Kidney (tissue), 14 donors: ENCODE results near the gene PDCD11. TPM values are rescaled to one million over a fixed set of nuclear protein-coding genes. Genes with fewer than 3 reads are reported as not detected.

ENCODE experiments used
- DNase-seq, 5 donors: peaks; one replicate each; pipeline ENCODE4 v3.0.0-alpha.2; 2013 to 2020
- FAIRE-seq: peaks from 2 replicates; lab custom pipeline; 2012; peaks lifted over from hg19 to GRCh38; lab: Jason Lieb, UNC
- H3K27ac ChIP-seq, 2 donors: one replicate each; pipeline ENCODE4 v1.7.0; 2013; ENCODE audit warnings: low read depth in 2 of 2, low read length in 2 of 2, inconsistent platforms in 1 of 2
- H3K27me3 ChIP-seq: one replicate; pipeline ENCODE4 v1.7.1; 2013; ENCODE audit warnings: low read length, inconsistent platforms; ENCODE audit not compliant: control insufficient read depth, insufficient read depth
- H3K36me3 ChIP-seq, 3 donors: one replicate each; pipeline versions ENCODE4 v1.7.0 to v1.7.1; 2013; ENCODE audit warnings: low read length in 3 of 3, control low read depth in 1 of 3, inconsistent platforms in 1 of 3; ENCODE audit not compliant: insufficient read depth in 3 of 3, control insufficient read depth in 2 of 3
- H3K4me1 ChIP-seq, 3 donors: one replicate each; pipeline versions ENCODE4 v1.7.0 to v1.7.1; 2013; ENCODE audit warnings: low read length in 3 of 3, inconsistent platforms in 1 of 3, low read depth in 1 of 3; ENCODE audit not compliant: control insufficient read depth in 2 of 3, insufficient read depth in 2 of 3
- H3K4me3 ChIP-seq, 3 donors: one replicate each; pipeline versions ENCODE4 v1.7.0 to v1.8.1; 2013; ENCODE audit warnings: low read length in 3 of 3, control low read depth in 1 of 3, inconsistent platforms in 1 of 3
- H3K9ac ChIP-seq, 3 donors: one replicate each; pipeline versions ENCODE4 v1.7.0 to v1.7.1; 2013; ENCODE audit warnings: low read length in 3 of 3, control low read depth in 1 of 3, inconsistent platforms in 1 of 3
- H3K9me3 ChIP-seq, 3 donors: one replicate each; pipeline versions ENCODE4 v1.7.0 to v1.7.1; 2013; ENCODE audit warnings: low read length in 3 of 3, control low read depth in 1 of 3, inconsistent platforms in 1 of 3; ENCODE audit not compliant: control insufficient read depth in 2 of 3, insufficient read depth in 1 of 3
- CTCF ChIP-seq: IDR thresholded peaks from 3 replicates; pipeline ENCODE4 v1.5.1; 2012; ENCODE audit warnings: mild to moderate bottlenecking, moderate library complexity, borderline replicate concordance; ENCODE audit not compliant: insufficient read depth; ENCODE audit errors: extremely low read depth
- intact Hi-C: fragments of 100-400 bp; cut with DNase I; formaldehyde crosslinking; loops from one replicate; pipeline ENCODE4 v1.11.1; 2022
- polyA plus RNA-seq: library from polyadenylated mRNA; stranded (reverse); fragments of 350-450 nt; fragmentation: Illumina TruSeq; extraction: RNeasy Lipid Tissue Mini Kit (QIAGEN cat#74804); gene quantifications from one replicate; pipeline ENCODE4 v1.2.3, GENCODE V29; 2014; ENCODE audit warnings: low read depth, low replicate concordance; ENCODE audit not compliant: insufficient read depth
- total RNA-seq: library from RNA; stranded (reverse); fragmentation: NEBNext Ultra II Directional; extraction: Animal tissue kit (Norgen Biotek cat#: 25700); gene quantifications from one replicate; pipeline ENCODE4 v1.2.1, GENCODE V29; 2021
- donor health status: control.
- donor health status: control.
- donor health status: control.
- donor health status: control.
- donor health status: control.
- donor health status: DM: yes; HTN: yes; CAD: no.
- donor health status: Normal renal cell carcinoma (clear cell type).

The PDCD11 gene
- total and polyA plus RNA-seq, 2 donors from 2014 or later: 8.7 to 24.9 TPM

- no peak overlapping the region for H3K4me3 ChIP-seq
- DNase-seq (no peak), FAIRE-seq (no peak)
- intact Hi-C loops: no loop called here
- peaks cover 3 to 32% (median 23%) of the 10 kb centered on the region in 3 donors for H3K36me3 ChIP-seq
- no peaks in the 10 kb centered on the region for H3K9me3 ChIP-seq
- H3K27ac ChIP-seq: no peak overlapping the region
- H3K9ac ChIP-seq: no peak overlapping the region
- no peaks in the 10 kb centered on the region for H3K4me1 ChIP-seq
- H3K27me3 ChIP-seq: no peaks in the 10 kb centered on the region
- TF ChIP-seq CTCF: no peak
Observed at GRCh38 chr10:103433858-103434257, 37.4 kb downstream of the PDCD11 start.

DNA sequence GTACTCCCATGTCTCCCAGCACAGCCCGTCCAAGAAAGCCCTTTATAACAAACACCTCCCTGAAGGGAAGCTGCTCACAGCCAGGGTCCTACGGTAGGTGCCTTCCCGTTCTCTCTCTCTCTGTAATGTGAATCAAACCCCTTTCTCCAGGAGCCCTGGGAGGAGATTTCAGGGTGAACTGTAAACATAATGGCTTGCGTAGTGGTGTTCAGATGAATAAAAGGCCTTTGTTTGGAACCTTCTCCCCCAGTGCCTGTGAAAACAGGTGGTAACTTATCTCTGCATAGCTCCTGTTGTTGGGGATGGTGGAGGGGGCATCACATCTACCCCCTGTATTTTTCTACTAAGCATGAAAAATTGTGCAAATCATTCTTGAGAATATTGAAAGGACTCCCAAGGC, 43.4 kb downstream of the PDCD11 start:
- H3K27ac ChIP-seq: no peak overlapping the region
- TF ChIP-seq CTCF: no peak
- intact Hi-C loops: no loop called here
- no peaks in the 10 kb centered on the region for H3K27me3 ChIP-seq
- no peak overlapping the region for H3K9ac ChIP-seq
- H3K36me3 ChIP-seq: peaks cover 0 to 54% (median 28%) of the 10 kb centered on the region in 3 donors
- no peak overlapping the region for H3K4me3 ChIP-seq
- H3K9me3 ChIP-seq: no peaks in the 10 kb centered on the region
- no peaks in the 10 kb centered on the region for H3K4me1 ChIP-seq
- DNase-seq: no peak
- no peak for FAIRE-seq

GRCh38 chr10:103440416-103440815, 44.0 kb downstream of the PDCD11 start:
- H3K4me3 ChIP-seq: no peak overlapping the region
- DNase-seq: no peak
- H3K4me1 ChIP-seq: no peaks in the 10 kb centered on the region
- H3K9ac ChIP-seq: no peak overlapping the region
- no peak for TF ChIP-seq CTCF
- H3K9me3 ChIP-seq: no peaks in the 10 kb centered on the region
- no peak overlapping the region for H3K27ac ChIP-seq
- FAIRE-seq: no peak
- no peaks in the 10 kb centered on the region for H3K27me3 ChIP-seq
- peaks cover 0 to 60% (median 33%) of the 10 kb centered on the region in 3 donors for H3K36me3 ChIP-seq
- intact Hi-C loops: no loop called here

- Histone ChIP-seq H3K9me3 (no peaks in the 10 kb centered on the region), H3K4me3 (no peak overlapping the region), H3K9ac (no peak overlapping the region), H3K36me3 (peaks cover 0 to 67% (median 33%) of the 10 kb centered on the region in 3 donors), H3K4me1 (peaks cover 0 to 3% (median 0%) of the 10 kb centered on the region in 3 donors), H3K27ac (no peak overlapping the region), H3K27me3 (no peaks in the 10 kb centered on the region)
- DNase-seq (no peak), FAIRE-seq (no peak)
- no peak for TF ChIP-seq CTCF
- intact Hi-C loops: no loop called here
Observed at GRCh38 chr10:103441206-103441605, 44.8 kb downstream of the PDCD11 start.
